RKO (cell line): ENCODE results near the gene LBR.
"Not testable (repeated sequence)": the region's sequence is repeated elsewhere in the genome, so short reads cannot be mapped to it uniquely, and the experiment has no call there.

ENCODE experiments used
- DNase-seq: peaks from one replicate; pipeline ENCODE4 v3.0.0-alpha.2; 2016; ENCODE audit warnings: low spot score

Gene LBR

GRCh38 chr1:225422795-225423517, 4.9 kb downstream of the LBR start:
- no peak for DNase-seq

GRCh38 chr1:225422031-225422605, 5.7 kb downstream of the LBR start:
- DNase-seq: no peak

GRCh38 chr1:225418598-225418997, 9.2 kb downstream of the LBR start:
- DNase-seq: no peak

GRCh38 chr1:225418059-225418458, 9.8 kb downstream of the LBR start:
- no peak for DNase-seq

GRCh38 chr1:225415967-225416745, 11.7 kb downstream of the LBR start:
- DNase-seq: no peak

- no peak for DNase-seq
Observed at GRCh38 chr1:225415307-225415706, 12.5 kb downstream of the LBR start.

- no peak for DNase-seq
Observed at GRCh38 chr1:225413708-225414375, 14.0 kb downstream of the LBR start.

GRCh38 chr1:225412803-225413351, 15.0 kb downstream of the LBR start:
- no peak for DNase-seq

GRCh38 chr1:225412321-225412720, 15.5 kb downstream of the LBR start:
- DNase-seq: no peak

- no peak for DNase-seq
Observed at GRCh38 chr1:225410036-225410435, 17.8 kb downstream of the LBR start.

GRCh38 chr1:225409051-225409450, 18.8 kb downstream of the LBR start:
- no peak for DNase-seq

GRCh38 chr1:225408249-225408648, 19.6 kb downstream of the LBR start:
- no peak for DNase-seq

GRCh38 chr1:225407755-225408154, 20.1 kb downstream of the LBR start:
- DNase-seq: no peak

GRCh38 chr1:225406976-225407725, 20.7 kb downstream of the LBR start:
- DNase-seq: no peak

GRCh38 chr1:225400968-225401367, 26.9 kb downstream of the LBR start:
- no peak for DNase-seq

- DNase-seq: no peak
Observed at GRCh38 chr1:225396357-225396756, 31.5 kb downstream of the LBR start.

- DNase-seq: no peak
Observed at GRCh38 chr1:225389843-225390242, 38.0 kb downstream of the LBR start.

GRCh38 chr1:225388372-225388771, 39.5 kb downstream of the LBR start:
- no peak for DNase-seq

- DNase-seq: not testable (repeated sequence)
Observed at GRCh38 chr1:225386860-225387259, 41.0 kb downstream of the LBR start.

- no peak for DNase-seq
Observed at GRCh38 chr1:225380691-225381090, 47.1 kb downstream of the LBR start.

- DNase-seq: no peak
Observed at GRCh38 chr1:225378880-225379279, 49.0 kb downstream of the LBR start.

- DNase-seq: no peak
Observed at GRCh38 chr1:225374996-225375395, 52.8 kb downstream of the LBR start.
